ELR (cell line): ENCODE results near the gene LIFR.
"Not testable (repeated sequence)": the region's sequence is repeated elsewhere in the genome, so short reads cannot be mapped to it uniquely, and the experiment has no call there.

Experiments
- DNase-seq: peaks from one replicate; pipeline ENCODE4 v3.0.0-alpha.2; 2015; ENCODE audit warnings: low read depth

LIFR gene

GRCh38 chr5:38556599-38557307, at the start of gene LIFR:
Gene LIFR, minus strand, starts transcription at chr5:38556646. Its CDS starts 25,999 bp downstream, at chr5:38530647.
- DNase-seq: peak; percentile 87

GRCh38 chr5:38605610-38606009, 49.2 kb upstream of the LIFR start:
- DNase-seq: no peak

GRCh38 chr5:38603691-38604090, 47.2 kb upstream of the LIFR start:
- DNase-seq: peak; percentile 82

- DNase-seq: no peak
Observed at GRCh38 chr5:38602641-38603040, 46.2 kb upstream of the LIFR start.

GRCh38 chr5:38601863-38602298, 45.4 kb upstream of the LIFR start:
- peak; percentile 89 for DNase-seq

- DNase-seq: peak; percentile 34
Observed at GRCh38 chr5:38601133-38601862, 44.9 kb upstream of the LIFR start.

GRCh38 chr5:38600329-38601045, 44.0 kb upstream of the LIFR start:
- no peak for DNase-seq

- DNase-seq: not testable (repeated sequence)
Observed at GRCh38 chr5:38599751-38600150, 43.3 kb upstream of the LIFR start.

GRCh38 chr5:38598994-38599617, 42.7 kb upstream of the LIFR start:
- DNase-seq: peak; percentile 94

- no peak for DNase-seq
Observed at GRCh38 chr5:38598296-38598993, 42.0 kb upstream of the LIFR start.

GRCh38 chr5:38596981-38597380, 40.5 kb upstream of the LIFR start:
- DNase-seq: no peak

GRCh38 chr5:38595132-38595745, 38.8 kb upstream of the LIFR start:
- DNase-seq: peak; percentile 92

- no peak for DNase-seq
Observed at GRCh38 chr5:38593959-38594358, 37.5 kb upstream of the LIFR start.

GRCh38 chr5:38591523-38591849, 35.0 kb upstream of the LIFR start:
- DNase-seq: peak; percentile 49

GRCh38 chr5:38590838-38591522, 34.5 kb upstream of the LIFR start:
- DNase-seq: no peak

- no peak for DNase-seq
Observed at GRCh38 chr5:38589629-38590028, 33.2 kb upstream of the LIFR start.

GRCh38 chr5:38585816-38586215, 29.4 kb upstream of the LIFR start:
- no peak for DNase-seq

- DNase-seq: no peak
Observed at GRCh38 chr5:38583500-38583899, 27.1 kb upstream of the LIFR start.

- no peak for DNase-seq
Observed at GRCh38 chr5:38582975-38583319, 26.5 kb upstream of the LIFR start.

- no peak for DNase-seq
Observed at GRCh38 chr5:38582293-38582974, 26.0 kb upstream of the LIFR start.
